HEK293 (cell line): ENCODE measurements around the gene MEG3.

Experiments used
- BCL11B ChIP-seq: fragments of 450-650 bp; formaldehyde crosslinking; IDR thresholded peaks from 2 replicates; pipeline ENCODE4 v1.5.1; 2016; ENCODE audit warnings: low read depth, missing biosample characterization, missing genetic modification characterization
- GLI4 ChIP-seq: fragments of 450-650 bp; formaldehyde crosslinking; IDR thresholded peaks from 2 replicates; pipeline ENCODE4 v1.5.1; 2016; ENCODE audit warnings: missing biosample characterization, missing genetic modification characterization
- KLF8 ChIP-seq: fragments of 450-650 bp; formaldehyde crosslinking; IDR thresholded peaks from 2 replicates; pipeline ENCODE4 v1.5.1; 2016; ENCODE audit warnings: missing biosample characterization, missing genetic modification characterization
- OVOL3 ChIP-seq: fragments of 450-650 bp; formaldehyde crosslinking; IDR thresholded peaks from 2 replicates; pipeline ENCODE4 v1.5.1; 2016; ENCODE audit warnings: missing biosample characterization, missing genetic modification characterization
- SP3 ChIP-seq: fragments of 450-650 bp; formaldehyde crosslinking; IDR thresholded peaks from 2 replicates; pipeline ENCODE4 v1.5.1; 2016; ENCODE audit warnings: missing biosample characterization, missing genetic modification characterization
- YY1 ChIP-seq: fragments of 450-650 bp; formaldehyde crosslinking; IDR thresholded peaks from 2 replicates; pipeline ENCODE4 v1.5.1; 2018; ENCODE audit warnings: missing biosample characterization, missing genetic modification characterization
- ZBTB7A ChIP-seq: fragments of 450-650 bp; formaldehyde crosslinking; IDR thresholded peaks from 2 replicates; pipeline ENCODE4 v1.5.1; 2016; ENCODE audit warnings: low read depth, missing biosample characterization, missing genetic modification characterization
- ZNF433 ChIP-seq: fragments of 450-650 bp; formaldehyde crosslinking; IDR thresholded peaks from 2 replicates; pipeline ENCODE4 v1.5.1; 2016; ENCODE audit warnings: missing biosample characterization, missing genetic modification characterization, low read depth
- ZNF791 ChIP-seq: fragments of 450-650 bp; formaldehyde crosslinking; IDR thresholded peaks from 2 replicates; pipeline ENCODE4 v1.5.1; 2016; ENCODE audit warnings: missing biosample characterization, missing genetic modification characterization
- TF ChIP-seq, protein P1 (sequence below): sonication (generic); formaldehyde crosslinking; IDR thresholded peaks from 2 replicates; pipeline ENCODE4 v1.8.1; 2022; ENCODE audit warnings: mild to moderate bottlenecking, moderate library complexity, missing genetic modification reagents
- TF ChIP-seq, protein P2 (sequence below): fragments of 450-650 bp; formaldehyde crosslinking; IDR thresholded peaks from 2 replicates; pipeline ENCODE4 v1.5.1; 2016; ENCODE audit warnings: missing biosample characterization, missing genetic modification characterization
- TF ChIP-seq, protein P3 (sequence below): fragments of 450-650 bp; formaldehyde crosslinking; IDR thresholded peaks from 2 replicates; pipeline ENCODE4 v1.5.1; 2016; ENCODE audit warnings: missing biosample characterization, missing genetic modification characterization
- TF ChIP-seq, protein P4 (sequence below): fragments of 450-650 bp; formaldehyde crosslinking; conservative IDR thresholded peaks from 2 replicates; pipeline ENCODE4 v1.5.1; 2016; ENCODE audit warnings: low read depth, missing biosample characterization, missing genetic modification characterization
- TF ChIP-seq, protein P5 (sequence below): IDR thresholded peaks from 2 replicates; pipeline ENCODE4 v1.6.1; 2011; ENCODE audit warnings: mild to moderate bottlenecking, low read depth, low read length, borderline replicate concordance

DNA sequence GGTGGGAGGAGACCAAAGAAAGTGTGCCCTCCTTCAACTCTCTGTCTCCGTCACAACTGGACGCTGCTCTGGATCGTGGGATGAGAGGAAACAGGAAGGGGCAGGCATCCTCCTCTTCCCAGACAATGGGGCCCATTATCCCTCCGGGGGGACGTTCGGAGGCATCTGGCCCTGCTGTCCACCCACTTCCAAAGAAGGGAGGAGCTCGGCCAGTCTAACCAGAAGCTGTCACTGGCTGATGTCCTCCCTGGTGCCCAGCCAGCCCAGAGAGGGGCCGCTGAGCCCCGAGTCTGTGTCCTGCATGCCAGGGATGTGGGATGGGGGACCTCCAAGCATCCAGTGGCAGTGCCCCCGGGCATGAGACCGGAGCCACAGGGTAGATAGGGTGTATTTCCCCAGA, 39.8 kb upstream of the MEG3 start:
- TF ChIP-seq OVOL3 (tag by site-specific recombination) (no peak), GLI4 (no peak), KLF8 (tag by site-specific recombination) (no peak), YY1 (no peak), BCL11B (tag by site-specific recombination) (no peak), ZNF433 (no peak), ZNF791 (tag by site-specific recombination) (no peak), SP3 (tag by site-specific recombination) (no peak), ZBTB7A (no peak)
- TF ChIP-seq, protein P1, sequence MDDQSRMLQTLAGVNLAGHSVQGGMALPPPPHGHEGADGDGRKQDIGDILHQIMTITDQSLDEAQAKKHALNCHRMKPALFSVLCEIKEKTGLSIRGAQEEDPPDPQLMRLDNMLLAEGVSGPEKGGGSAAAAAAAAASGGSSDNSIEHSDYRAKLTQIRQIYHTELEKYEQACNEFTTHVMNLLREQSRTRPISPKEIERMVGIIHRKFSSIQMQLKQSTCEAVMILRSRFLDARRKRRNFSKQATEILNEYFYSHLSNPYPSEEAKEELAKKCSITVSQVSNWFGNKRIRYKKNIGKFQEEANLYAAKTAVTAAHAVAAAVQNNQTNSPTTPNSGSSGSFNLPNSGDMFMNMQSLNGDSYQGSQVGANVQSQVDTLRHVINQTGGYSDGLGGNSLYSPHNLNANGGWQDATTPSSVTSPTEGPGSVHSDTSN (CRISPR knock-in tag) = no peak
- TF ChIP-seq, protein P2, sequence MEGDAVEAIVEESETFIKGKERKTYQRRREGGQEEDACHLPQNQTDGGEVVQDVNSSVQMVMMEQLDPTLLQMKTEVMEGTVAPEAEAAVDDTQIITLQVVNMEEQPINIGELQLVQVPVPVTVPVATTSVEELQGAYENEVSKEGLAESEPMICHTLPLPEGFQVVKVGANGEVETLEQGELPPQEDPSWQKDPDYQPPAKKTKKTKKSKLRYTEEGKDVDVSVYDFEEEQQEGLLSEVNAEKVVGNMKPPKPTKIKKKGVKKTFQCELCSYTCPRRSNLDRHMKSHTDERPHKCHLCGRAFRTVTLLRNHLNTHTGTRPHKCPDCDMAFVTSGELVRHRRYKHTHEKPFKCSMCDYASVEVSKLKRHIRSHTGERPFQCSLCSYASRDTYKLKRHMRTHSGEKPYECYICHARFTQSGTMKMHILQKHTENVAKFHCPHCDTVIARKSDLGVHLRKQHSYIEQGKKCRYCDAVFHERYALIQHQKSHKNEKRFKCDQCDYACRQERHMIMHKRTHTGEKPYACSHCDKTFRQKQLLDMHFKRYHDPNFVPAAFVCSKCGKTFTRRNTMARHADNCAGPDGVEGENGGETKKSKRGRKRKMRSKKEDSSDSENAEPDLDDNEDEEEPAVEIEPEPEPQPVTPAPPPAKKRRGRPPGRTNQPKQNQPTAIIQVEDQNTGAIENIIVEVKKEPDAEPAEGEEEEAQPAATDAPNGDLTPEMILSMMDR (tag by site-specific recombination) = no peak
- TF ChIP-seq, protein P3, sequence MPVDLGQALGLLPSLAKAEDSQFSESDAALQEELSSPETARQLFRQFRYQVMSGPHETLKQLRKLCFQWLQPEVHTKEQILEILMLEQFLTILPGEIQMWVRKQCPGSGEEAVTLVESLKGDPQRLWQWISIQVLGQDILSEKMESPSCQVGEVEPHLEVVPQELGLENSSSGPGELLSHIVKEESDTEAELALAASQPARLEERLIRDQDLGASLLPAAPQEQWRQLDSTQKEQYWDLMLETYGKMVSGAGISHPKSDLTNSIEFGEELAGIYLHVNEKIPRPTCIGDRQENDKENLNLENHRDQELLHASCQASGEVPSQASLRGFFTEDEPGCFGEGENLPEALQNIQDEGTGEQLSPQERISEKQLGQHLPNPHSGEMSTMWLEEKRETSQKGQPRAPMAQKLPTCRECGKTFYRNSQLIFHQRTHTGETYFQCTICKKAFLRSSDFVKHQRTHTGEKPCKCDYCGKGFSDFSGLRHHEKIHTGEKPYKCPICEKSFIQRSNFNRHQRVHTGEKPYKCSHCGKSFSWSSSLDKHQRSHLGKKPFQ = no peak
- TF ChIP-seq, protein P4, sequence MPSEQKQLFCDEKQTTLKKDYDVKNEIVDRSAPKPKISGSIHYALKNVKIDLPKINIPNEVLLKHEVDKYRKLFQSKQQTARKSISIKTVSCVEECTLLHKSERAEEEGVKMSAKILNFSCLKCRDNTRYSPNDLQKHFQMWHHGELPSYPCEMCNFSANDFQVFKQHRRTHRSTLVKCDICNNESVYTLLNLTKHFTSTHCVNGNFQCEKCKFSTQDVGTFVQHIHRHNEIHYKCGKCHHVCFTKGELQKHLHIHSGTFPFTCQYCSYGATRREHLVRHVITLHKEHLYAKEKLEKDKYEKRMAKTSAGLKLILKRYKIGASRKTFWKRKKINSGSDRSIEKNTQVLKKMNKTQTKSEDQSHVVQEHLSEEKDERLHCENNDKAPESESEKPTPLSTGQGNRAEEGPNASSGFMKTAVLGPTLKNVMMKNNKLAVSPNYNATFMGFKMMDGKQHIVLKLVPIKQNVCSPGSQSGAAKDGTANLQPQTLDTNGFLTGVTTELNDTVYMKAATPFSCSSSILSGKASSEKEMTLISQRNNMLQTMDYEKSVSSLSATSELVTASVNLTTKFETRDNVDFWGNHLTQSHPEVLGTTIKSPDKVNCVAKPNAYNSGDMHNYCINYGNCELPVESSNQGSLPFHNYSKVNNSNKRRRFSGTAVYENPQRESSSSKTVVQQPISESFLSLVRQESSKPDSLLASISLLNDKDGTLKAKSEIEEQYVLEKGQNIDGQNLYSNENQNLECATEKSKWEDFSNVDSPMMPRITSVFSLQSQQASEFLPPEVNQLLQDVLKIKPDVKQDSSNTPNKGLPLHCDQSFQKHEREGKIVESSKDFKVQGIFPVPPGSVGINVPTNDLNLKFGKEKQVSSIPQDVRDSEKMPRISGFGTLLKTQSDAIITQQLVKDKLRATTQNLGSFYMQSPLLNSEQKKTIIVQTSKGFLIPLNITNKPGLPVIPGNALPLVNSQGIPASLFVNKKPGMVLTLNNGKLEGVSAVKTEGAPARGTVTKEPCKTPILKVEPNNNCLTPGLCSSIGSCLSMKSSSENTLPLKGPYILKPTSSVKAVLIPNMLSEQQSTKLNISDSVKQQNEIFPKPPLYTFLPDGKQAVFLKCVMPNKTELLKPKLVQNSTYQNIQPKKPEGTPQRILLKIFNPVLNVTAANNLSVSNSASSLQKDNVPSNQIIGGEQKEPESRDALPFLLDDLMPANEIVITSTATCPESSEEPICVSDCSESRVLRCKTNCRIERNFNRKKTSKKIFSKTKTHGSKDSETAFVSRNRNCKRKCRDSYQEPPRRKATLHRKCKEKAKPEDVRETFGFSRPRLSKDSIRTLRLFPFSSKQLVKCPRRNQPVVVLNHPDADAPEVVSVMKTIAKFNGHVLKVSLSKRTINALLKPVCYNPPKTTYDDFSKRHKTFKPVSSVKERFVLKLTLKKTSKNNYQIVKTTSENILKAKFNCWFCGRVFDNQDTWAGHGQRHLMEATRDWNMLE = no peak
- TF ChIP-seq, protein P5, sequence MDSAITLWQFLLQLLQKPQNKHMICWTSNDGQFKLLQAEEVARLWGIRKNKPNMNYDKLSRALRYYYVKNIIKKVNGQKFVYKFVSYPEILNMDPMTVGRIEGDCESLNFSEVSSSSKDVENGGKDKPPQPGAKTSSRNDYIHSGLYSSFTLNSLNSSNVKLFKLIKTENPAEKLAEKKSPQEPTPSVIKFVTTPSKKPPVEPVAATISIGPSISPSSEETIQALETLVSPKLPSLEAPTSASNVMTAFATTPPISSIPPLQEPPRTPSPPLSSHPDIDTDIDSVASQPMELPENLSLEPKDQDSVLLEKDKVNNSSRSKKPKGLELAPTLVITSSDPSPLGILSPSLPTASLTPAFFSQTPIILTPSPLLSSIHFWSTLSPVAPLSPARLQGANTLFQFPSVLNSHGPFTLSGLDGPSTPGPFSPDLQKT = no peak
